ENCODE measurements around the gene FAM135A.

GRCh38 chr6:70380771-70381416 lies 32.4 kb upstream of the FAM135A start:
- no peak for TF ChIP-seq CTCF (conservative IDR thresholded peaks at IDR 0.05; ENCODE audit: low read depth, low read length)
- TF ChIP-seq POLR2A (IDR thresholded peaks at IDR 0.05; ENCODE audit: low read depth, low read length): no peak
- TF ChIP-seq MAFK (IDR thresholded peaks at IDR 0.05; ENCODE audit: low read depth, low read length): no peak
- TF ChIP-seq RFX5 (IDR thresholded peaks at IDR 0.05; ENCODE audit: low read depth, low read length): no peak
- TF ChIP-seq MXI1 (IDR thresholded peaks at IDR 0.05; ENCODE audit: borderline replicate concordance, low read depth, low read length): no peak
- no peak for TF ChIP-seq RCOR1 (IDR thresholded peaks at IDR 0.05; ENCODE audit: insufficient replicate concordance, low read length)
- no peak for TF ChIP-seq RAD21 (IDR thresholded peaks at IDR 0.05; ENCODE audit: low read length)
- no peak for TF ChIP-seq CHD1 (IDR thresholded peaks at IDR 0.05; ENCODE audit: low read depth, low read length)
- TF ChIP-seq ELK1 (IDR thresholded peaks at IDR 0.05; ENCODE audit: borderline replicate concordance, low read depth, low read length): no peak

Data from IMR-90 (cell line).